Measurements from ENCODE around the gene TSC22D1. TPM values are rescaled to one million over a fixed set of nuclear protein-coding genes. Genes with fewer than 3 reads are reported as not detected.

The TSC22D1 gene
- total RNA-seq, 4 donors from 2014 or later: 177 to 798 (median 250) TPM

GRCh38 chr13:44465318-44465717, 110.8 kb downstream of the TSC22D1 start:
- no peaks in the 10 kb centered on the region for H3K27me3 ChIP-seq
- no peak overlapping the region for H3K27ac ChIP-seq
- no peak for DNase-seq
- WGBS, 2 donors (ENCODE audit: low coverage in 1 of 2): 61 to 70% methylated on average over 3 to 4 of the region's 4 CpGs
- H3K36me3 ChIP-seq: no peaks in the 10 kb centered on the region
- in situ Hi-C loops (cut with MboI; ENCODE audit: low pct_ligation_motif_present in 1 of 4, low pct_unique_long_range_greater_than_20kb in 1 of 4, low sequenced_read_pairs in 3 of 4): no loop called here
- H3K4me1 ChIP-seq: peaks cover 0 to 3% (median 0%) of the 10 kb centered on the region in 4 donors
- TF ChIP-seq, protein P1, sequence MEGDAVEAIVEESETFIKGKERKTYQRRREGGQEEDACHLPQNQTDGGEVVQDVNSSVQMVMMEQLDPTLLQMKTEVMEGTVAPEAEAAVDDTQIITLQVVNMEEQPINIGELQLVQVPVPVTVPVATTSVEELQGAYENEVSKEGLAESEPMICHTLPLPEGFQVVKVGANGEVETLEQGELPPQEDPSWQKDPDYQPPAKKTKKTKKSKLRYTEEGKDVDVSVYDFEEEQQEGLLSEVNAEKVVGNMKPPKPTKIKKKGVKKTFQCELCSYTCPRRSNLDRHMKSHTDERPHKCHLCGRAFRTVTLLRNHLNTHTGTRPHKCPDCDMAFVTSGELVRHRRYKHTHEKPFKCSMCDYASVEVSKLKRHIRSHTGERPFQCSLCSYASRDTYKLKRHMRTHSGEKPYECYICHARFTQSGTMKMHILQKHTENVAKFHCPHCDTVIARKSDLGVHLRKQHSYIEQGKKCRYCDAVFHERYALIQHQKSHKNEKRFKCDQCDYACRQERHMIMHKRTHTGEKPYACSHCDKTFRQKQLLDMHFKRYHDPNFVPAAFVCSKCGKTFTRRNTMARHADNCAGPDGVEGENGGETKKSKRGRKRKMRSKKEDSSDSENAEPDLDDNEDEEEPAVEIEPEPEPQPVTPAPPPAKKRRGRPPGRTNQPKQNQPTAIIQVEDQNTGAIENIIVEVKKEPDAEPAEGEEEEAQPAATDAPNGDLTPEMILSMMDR (IDR thresholded peaks at IDR 0.05): no peak
- TF ChIP-seq POLR2AphosphoS5 (IDR thresholded peaks at IDR 0.05): no peak
- TF ChIP-seq EP300 (IDR thresholded peaks at IDR 0.05; ENCODE audit: low read depth): no peak
- intact Hi-C loops (cut with DNase I; ENCODE audit: low total_unique reads): no loop called here
- H3K9me3 ChIP-seq: no peaks in the 10 kb centered on the region
- H3K4me3 ChIP-seq: no peak overlapping the region

DNA sequence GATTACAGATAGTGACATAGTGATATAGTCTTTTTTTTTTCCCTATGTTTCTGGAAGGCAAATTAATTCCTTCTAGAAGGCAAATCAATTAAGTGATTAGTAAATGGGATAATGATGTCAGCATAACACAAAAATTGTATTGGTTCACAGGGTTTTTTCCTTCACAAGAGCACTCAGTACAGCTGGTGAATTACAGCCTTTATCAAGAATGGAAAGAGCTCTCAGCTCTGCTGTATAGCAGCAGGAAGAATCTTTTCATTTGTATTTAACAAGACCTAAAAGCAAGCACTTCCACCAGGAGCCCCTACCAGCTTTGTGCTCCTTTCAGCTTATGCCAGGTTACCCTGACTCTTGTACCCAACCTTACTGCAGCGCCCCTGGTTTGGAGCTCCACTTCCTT, 111.7 kb downstream of the TSC22D1 start:
- H3K27ac ChIP-seq: no peak overlapping the region
- intact Hi-C loops (cut with DNase I; ENCODE audit: low total_unique reads): no loop called here
- in situ Hi-C loops (cut with MboI; ENCODE audit: low pct_ligation_motif_present in 1 of 4, low pct_unique_long_range_greater_than_20kb in 1 of 4, low sequenced_read_pairs in 3 of 4): no loop called here
- no peaks in the 10 kb centered on the region for H3K27me3 ChIP-seq
- 94% methylated on average over 1 of the region's 1 CpG; no CpG with 5 or more reads in 1 of the 2 donors for WGBS, 2 donors (ENCODE audit: low coverage in 1 of 2)
- H3K9me3 ChIP-seq: no peaks in the 10 kb centered on the region
- H3K4me3 ChIP-seq: no peak overlapping the region
- no peaks in the 10 kb centered on the region for H3K36me3 ChIP-seq
- TF ChIP-seq POLR2AphosphoS5 (IDR thresholded peaks at IDR 0.05): no peak
- TF ChIP-seq, protein P1 (IDR thresholded peaks at IDR 0.05): no peak
- DNase-seq: no peak
- peaks cover 0 to 3% (median 0%) of the 10 kb centered on the region in 4 donors for H3K4me1 ChIP-seq

GRCh38 chr13:44463759-44464158, 112.4 kb downstream of the TSC22D1 start:
- no peaks in the 10 kb centered on the region for H3K36me3 ChIP-seq
- in situ Hi-C loops (cut with MboI; ENCODE audit: low pct_ligation_motif_present in 1 of 4, low pct_unique_long_range_greater_than_20kb in 1 of 4, low sequenced_read_pairs in 3 of 4) (no loop called here), intact Hi-C loops (cut with DNase I; ENCODE audit: low total_unique reads) (no loop called here)
- TF ChIP-seq EP300 (IDR thresholded peaks at IDR 0.05; ENCODE audit: low read depth) (no peak), POLR2A (IDR thresholded peaks at IDR 0.05) (no peak)
- TF ChIP-seq, protein P1 (IDR thresholded peaks at IDR 0.05): no peak
- 93 to 100% methylated on average over 1 of the region's 1 CpG for WGBS, 2 donors (ENCODE audit: low coverage in 1 of 2)
- no peak for DNase-seq
- no peak overlapping the region for H3K4me3 ChIP-seq
- no peaks in the 10 kb centered on the region for H3K9me3 ChIP-seq
- no peaks in the 10 kb centered on the region for H3K27me3 ChIP-seq
- H3K27ac ChIP-seq: no peak overlapping the region
- peaks cover 0 to 3% (median 0%) of the 10 kb centered on the region in 4 donors for H3K4me1 ChIP-seq

DNA sequence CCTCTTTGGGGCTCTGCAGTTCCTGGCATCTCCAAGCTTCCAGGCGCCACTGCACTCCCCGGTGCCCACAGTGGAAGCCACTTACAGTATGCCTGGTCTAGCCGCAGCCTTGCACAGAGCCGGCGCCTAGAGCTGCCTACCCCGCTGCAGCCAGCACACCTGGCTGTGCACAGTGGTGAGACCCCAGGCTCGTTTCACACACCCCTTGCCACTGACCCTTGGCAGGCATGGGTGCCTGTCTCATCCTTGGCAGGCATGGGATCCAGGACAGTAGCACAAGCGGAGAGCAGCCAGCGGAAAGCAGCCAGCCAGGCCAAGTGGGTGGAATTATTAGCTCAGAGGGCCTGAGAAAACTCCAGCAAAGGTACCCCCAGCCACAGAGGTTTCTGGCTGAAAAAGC, 116.5 kb downstream of the TSC22D1 start:
- in situ Hi-C loops (cut with MboI; ENCODE audit: low pct_ligation_motif_present in 1 of 4, low pct_unique_long_range_greater_than_20kb in 1 of 4, low sequenced_read_pairs in 3 of 4): loop anchor here in 1 of 4 donors (10.0 kb wide), 1 partner anchor 555 kb away; no protein-coding TSS in a partner anchor
- intact Hi-C loops (cut with DNase I; ENCODE audit: low total_unique reads): no loop called here
- H3K4me3 ChIP-seq: no peak overlapping the region

More for the DNA sequence above, 116.5 kb downstream of the TSC22D1 start:
- DNase-seq: no peak
- no peak overlapping the region for H3K27ac ChIP-seq
- no peaks in the 10 kb centered on the region for H3K9me3 ChIP-seq
- H3K27me3 ChIP-seq: no peaks in the 10 kb centered on the region
- TF ChIP-seq EP300 (IDR thresholded peaks at IDR 0.05; ENCODE audit: low read depth) (no peak), POLR2AphosphoS5 (IDR thresholded peaks at IDR 0.05) (no peak), POLR2A (IDR thresholded peaks at IDR 0.05) (no peak)
- TF ChIP-seq, protein P1 (IDR thresholded peaks at IDR 0.05): no peak
- no peaks in the 10 kb centered on the region for H3K36me3 ChIP-seq
- H3K4me1 ChIP-seq: peaks cover 0 to 13% (median 3%) of the 10 kb centered on the region in 4 donors
- 93% methylated on average over 9 of the region's 9 CpGs; no CpG with 5 or more reads in 1 of the 2 donors for WGBS, 2 donors (ENCODE audit: low coverage in 1 of 2)

Measured in transverse colon (tissue), 4 donors.